ENCODE measurements around the gene SLC19A1.

The SLC19A1 gene

DNA sequence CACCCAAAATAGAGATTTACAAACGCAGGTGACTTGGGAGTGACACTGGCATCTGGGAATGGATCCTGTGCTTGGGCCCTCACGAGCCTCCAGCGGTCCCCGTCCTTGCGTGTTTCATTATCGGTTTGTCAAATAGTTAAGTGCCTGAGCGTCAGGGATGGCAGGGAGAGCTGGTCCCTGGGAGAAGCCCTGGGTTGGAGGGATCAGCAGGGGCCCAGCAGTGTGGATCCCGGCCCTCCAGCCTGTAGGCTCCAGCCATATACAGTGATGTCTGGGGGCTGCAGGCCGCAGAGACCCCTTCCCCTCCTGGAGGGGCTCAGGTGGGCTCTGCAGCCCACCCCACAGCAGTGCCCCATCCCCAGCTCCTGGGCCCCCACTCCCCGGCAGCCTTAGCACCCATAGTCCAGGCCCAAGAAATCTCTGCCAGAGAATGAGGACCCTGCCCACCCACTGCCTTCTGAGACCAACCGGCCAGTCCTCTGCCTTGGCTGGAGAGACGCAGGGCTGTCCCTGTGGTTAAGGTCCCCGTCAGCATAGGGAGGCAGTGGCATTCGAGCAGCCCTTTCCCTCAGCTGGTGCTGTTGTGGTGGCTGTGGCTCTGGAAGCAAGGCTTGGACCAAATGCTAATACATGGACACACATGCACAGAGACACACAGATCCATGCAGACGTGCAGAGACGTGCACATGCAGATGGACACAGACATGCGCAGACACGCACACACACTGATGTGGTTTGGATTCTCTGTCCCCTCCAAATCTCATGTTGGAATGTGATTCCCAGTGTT, 2.4 kb upstream of the SLC19A1 start:
- DNase-seq = peak; percentile 23

DNA sequence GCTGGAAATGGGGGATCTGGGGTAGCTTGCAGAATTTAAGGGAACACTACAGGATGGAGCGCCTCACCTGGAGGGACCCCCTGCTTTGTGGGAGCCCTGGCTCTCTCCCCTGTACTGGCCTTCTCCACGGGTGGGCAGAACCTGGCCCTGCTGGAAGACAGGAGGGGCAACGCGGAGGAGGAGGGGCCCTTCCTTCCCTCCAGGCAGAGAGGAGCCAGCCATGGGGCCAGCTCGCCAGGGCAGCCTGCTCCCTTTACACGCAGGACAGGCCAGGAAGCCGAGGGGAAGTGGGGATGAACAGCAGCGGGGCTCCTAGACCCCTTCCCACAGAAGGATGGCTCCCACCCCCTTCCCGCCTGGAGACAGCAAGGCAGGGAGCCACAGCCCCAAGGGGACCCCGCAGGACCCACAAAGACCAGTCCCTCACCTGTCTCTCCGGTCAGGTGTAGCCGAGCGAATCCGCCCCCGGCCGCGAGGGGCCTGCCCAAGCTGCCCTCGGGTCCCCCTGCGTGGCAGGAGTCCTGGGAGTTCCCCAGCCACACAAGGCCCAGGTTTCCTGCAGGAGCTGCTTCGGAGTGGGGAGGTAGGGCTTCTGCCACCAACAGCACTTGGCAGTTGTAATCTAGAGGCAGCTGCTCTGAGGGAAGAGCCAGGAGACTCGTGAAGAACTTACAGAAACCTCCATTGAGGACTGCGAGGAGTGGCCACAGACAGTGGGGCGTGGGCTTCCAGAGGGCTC, 1.6 kb upstream of the SLC19A1 start:
- peak; percentile 32 for DNase-seq

DNA sequence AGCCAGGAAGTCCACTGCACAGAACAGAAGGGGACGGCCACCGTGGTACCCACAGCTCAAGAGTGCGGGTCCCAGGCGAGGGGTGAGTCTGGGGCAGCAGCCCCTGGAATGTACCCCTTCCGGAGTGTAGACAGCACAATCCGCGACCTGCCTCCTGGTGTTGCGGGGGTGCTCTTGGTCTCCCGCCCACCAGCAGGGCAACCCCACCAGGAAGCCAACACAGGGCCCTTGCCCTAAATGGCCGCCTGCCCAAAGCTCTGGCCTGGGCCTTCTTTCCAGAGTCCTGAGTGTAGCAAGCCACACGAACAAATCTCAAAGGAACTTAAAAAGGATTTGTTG, 1.1 kb upstream of the SLC19A1 start:
- peak; percentile 30 for DNase-seq

DNA sequence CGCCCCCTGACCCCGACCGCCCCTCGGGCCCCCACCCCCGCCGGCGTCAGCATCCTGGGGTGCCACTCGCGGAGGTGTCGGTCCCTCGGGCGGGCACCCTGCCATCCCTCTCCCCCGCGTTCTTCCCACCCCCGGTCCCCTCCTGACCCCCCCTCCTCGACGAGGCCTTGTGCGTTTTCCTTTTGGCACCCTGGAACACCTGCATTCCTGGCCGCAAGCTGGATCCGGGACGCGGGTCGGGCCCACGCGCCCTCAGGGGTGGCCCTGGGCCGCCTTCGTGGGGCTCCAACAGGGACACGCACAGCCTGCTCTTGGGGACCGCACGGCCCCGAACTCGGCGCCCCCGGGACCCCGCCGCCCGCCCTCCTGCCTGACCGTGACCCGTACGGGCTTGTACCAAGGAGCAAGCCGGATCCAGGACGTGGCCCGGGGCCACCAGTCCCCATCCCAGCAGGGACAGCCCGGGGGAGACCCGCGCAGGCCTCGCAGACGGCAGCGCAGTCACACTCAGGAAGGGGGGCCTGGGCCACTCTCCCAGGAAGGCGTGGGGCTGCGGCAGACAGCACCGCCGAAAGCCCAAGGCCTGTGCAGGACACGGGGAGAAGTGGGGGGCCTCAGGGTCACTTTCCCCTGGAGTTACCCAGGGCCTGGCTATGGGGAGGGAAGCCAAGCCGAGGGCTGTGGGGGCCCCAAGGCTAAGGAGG, 579 bp upstream of the SLC19A1 start:
- peak; percentile 46 for DNase-seq

DNA sequence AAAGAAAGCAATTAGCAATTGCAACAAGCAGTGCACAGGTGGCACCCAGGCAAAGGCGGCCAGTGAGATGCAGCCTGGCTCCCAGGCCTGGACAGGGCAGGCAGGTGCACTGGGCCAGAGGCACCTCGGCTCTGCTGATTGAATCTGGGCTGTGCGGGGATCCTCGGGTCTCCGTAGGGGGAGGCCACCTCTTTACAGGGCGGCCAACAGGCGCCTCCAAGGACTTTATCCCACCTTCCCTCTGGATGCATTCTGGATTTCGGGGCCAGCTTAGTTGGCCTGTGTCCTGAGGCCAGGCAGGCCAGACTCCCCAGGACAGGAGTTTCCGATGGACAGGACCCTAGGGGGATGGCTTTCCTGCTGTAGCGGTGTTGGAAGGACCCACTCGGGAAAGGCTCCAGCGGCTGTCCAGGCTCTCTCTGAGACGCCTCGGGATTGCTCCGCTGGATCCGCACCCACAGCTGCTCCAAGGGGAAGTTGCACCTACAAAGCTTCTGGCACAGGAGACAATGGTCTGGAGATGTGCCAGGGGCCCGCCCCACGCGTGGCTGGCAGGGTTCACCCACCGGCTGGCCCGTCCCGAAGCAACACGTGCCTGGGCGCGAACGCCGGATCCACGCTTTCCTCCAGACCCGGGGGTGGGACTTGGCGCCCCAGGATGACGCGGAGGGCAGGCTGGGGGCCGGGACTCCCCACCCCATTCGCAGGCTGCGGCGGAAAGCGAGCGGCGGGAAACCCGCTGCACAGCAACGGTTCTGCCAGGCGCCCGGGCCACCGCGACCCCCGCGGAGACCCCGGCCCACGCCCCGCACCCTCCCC, 810 bp downstream of the SLC19A1 start:
- DNase-seq = peak; percentile 78

DNA sequence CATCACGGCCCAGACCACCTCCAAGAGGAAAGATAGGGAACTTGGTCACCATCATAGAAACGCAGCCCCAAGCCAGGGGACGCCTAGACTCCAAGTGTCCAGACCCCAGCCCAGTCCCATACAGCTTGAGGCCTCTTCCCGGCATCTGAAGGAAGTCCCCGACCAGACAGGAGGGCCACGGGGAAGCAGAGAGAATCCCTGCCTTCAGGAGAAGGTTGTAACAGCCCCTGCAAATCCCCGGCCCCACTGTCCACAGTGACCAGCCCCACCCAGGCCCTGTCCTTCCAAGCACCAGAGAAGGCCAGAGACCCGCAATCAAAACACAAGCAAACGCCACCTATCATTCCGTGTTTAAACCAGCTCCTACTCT, 1.7 kb downstream of the SLC19A1 start:
- DNase-seq = peak; percentile 23

DNA sequence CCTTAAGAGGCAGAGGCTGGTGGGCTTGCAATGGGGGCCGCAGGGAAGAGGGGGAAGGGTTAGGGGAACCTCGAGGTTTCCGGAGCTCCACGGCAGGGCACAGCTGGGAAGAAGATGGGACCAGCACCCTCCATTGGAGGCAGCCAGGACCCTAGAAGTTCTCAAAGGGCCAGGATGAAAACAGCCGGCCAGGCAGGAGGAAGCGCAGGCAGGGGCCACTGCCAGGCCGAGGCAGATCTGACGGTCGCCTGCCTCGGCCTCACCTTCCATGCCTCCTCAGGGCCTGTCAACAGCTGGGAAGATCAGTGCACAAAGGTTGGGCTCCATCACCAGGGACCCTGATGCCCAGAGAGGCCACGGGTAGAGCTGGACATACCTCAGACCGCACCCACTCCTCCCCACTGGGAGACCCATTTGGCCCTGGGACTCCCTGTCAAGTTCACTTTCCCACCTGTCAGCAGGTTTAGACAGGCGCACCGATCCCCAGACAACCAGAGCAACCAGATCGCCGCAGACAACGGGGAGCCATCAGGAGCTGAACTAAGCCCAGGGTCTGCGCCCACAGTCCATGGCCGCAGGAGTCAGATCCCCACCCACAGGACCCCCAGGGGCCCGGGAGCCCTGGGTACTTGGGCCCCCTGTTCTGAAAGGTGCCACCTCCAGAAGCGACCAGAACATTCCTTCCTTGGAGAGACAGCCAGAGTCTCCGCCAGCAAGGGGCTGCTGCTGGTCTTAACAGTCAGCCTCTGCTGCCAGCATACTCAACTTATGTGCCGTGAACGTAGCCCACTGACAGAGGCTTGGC, 2.2 kb downstream of the SLC19A1 start:
- peak; percentile 28 for DNase-seq

DNA sequence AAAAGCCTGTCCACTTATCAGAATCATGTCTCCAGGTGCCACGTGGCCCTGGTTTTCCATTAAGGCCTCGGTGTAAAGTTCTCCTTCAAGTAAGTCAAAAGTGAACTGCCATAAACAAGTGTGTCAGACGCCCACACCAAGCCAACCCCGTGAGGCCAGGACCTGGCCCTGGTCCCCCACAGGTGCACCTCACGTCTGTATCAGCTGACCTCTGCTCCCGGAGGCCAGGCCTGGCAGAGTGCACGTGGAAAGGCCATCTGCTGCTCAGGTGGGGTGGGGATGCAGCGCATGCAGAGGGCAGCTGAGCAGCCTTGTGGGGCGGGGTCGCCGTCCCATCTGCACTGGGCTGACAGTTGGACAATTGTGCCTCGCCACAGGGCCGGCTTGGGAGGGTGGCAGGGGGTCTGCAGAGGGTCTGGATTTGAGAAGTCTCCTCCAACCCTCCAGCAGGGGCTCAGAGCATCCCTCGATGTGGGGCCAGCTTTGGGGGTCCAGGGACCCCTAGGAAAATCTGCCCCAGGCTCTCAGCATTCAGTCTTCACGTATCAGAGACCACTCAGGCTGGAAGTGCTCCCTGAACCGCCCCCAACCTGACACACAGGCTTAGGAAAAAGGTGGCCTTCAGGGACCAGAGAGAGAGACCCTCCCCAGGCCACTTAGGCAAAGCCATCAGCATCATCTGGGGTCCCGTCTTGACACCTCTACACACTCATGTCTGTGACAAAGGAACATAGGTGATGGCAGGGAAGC, 3.0 kb downstream of the SLC19A1 start:
- DNase-seq = peak; percentile 8

DNA sequence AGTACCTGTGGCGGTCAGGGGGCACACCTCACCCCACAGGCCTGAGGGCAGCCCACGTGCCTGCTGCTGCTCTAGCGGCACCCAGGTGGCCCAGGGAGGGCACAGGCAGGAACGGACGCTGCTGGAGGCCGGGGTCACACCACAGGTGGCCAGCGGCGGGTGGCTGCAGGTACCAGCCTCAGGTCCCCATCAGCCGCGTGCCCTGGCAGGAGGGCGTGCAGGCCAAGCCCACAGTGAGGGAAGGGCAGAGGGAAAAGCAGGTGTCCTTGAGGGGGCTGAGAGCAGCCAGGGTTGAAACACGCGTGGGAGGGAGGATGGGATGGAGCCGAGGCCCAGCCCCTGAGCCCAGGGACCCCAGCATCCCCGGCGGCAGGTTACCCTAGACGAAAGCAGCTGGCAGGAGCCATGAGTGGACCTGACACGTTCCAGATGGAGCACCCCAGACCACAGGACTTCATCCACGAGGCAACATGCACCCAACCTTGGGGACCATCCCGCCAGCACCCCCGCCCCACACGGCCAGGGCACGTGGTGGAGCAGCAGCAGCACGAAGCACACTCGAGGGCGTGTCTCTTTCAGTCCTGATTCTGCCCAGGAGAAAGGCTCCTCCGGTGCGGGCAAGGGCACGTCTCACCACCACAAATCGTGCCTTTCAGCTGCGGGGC, 3.7 kb downstream of the SLC19A1 start:
- DNase-seq = peak; percentile 27

DNA sequence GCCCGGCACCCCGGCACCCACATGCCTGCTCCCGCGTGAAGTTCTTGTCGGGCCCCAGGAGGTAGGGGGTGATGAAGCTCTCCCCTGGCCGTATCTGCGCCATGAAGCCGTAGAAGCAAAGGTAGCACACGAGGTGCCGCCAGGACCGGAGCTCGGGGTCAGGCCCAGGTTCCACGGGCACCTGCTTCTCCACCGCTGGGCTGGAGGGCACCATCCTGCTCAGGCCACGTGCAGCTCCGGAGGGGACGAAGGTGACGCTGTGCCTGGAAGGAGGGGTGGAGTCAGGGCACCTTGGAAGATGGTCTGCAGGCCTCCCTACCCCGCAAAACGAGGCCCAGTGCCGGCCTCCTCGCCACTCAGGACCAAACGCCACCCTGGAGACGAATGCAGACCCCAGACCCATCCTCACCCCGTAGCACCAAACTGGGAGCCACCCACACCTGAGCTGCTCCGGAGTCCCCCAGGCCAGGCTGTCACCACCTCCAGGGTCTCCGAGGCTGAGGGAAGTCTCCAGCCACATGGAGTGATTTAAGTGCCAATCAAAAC, 4.4 kb downstream of the SLC19A1 start:
- DNase-seq = peak; percentile 21

DNA sequence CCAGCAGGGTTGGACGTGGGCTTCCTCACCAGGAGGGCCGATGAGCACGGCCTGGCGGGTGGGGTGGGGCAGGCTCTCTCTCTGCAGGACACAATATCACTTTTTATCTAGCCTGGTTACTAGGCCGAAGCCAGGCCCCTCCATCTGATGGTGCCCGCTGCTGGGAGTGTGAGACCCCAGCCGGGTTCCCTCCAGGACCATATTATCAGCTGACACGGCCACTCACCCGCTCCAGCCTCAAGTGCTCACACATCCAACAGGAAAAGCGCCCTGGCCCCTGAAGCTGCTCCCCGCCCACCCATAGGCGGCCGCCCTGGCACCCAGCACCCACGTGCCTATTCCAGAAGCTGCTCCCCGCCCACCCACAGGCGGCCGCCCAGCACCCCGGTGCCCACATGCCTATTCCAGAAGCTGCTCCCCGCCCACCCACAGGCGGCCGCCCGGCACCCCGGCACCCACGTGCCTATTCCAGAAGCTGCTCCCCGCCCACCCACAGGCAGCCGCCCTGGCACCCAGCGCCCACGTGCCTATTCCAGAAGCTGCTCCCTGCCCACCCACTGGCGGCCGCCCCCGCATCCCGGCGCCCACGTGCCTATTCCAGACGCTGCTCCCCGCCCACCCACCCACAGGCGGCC, 5.0 kb downstream of the SLC19A1 start:
- peak; percentile 15 for DNase-seq

DNA sequence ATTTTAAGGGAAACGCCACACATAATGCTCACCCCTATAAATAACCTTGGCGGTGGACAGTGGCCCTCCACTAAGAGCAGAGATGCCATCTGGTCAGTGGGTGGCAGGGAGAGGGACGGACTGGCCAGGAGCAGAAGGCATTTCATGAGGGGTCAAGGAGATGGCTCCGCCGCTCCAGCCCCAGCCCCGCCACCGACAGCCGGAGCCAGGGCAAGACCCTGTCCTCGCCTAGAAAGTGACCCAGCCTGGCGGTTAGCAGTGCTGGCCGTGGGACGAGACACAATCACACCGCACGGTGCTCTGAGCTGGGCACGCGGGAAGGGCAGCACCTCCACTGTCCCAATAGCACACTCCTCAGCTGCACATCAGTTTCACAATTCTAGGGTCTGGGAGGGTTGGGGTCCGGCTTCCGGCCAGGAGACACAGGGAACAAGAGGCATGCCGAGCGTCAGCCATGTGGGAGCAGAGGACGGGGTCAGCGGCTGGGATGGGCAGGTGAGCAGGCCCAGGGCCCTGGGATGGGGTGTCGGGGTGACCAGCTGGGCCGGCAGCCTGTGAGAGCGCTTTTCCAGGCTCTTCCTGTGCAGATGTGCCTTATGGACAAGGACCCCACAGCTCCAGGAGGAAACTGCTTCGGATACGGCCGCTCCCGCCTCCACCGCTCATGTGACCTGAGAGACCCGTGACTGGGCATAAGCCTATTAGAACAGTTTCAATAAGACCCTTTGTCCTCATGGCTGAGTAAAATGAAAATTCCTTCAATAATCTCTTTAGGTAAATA, 5.7 kb downstream of the SLC19A1 start:
- DNase-seq = peak; percentile 20

DNA sequence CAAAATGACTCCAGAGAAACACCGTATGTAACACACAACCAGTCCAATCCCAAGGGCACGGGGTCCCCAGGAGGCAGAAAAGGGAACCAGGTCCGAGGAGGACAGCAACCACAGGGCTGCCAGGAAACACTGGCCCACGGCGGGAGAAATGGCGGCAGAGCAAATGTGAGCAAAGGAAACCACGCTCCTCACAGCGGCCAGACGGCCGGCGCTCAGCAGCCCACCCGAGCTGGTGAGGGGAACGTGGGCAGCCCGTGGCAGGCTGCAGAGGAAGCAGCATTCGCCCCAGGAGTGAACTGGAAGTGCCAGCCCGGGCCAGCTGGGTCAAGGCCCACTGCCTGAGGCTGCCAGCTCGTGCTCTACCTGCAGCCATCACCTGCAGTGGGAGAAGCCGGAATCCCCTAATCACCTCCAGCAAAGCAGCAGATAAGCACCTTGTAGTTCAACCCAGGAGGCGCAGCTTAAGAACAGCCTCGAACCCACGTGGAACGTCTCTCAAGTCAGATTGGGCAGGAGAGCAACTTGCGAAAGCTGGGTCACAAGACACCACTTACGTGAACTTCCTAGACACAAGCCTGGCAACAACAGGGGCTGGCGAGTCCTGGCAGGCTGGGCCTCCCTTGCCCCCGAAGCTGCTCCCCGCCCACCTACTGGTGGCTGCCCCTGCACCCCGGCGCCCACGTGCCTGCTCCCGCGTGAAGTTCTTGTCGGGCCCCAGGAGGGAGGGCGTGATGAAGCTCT, 6.7 kb downstream of the SLC19A1 start:
- peak; percentile 31 for DNase-seq

DNA sequence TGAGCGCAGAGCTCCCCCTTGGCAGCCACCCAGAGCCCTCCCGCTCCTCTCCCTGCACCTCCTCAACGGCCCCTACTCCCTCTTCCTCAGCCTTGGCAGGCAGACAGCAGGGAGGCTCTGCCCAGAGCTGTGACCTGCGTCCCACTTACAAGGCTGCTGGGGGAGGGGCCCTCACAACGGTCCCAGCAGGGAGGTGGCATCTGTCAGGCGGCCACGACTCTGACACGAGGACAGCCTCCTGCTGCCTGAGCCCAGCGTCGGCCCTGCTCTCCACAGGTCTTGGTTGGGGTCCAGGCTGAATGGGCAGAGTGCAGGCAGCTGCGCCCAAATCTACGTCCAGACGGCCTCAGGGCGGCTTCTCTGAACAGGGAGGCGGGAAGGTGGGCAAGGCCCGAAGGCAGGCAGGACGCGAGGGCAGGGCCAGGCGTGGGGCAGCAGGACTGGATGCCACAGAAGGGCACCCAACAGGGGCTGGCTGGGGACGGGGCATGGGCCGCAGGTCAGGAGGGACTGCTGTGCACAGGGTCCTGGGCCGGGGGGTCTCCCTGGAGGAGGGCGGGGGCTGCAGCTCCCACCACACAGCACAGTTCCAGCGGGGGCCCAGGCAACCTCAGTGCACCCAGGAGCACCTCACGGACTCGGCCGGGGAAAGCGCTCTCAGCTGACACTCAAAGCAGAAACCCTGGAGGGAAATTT, 7.5 kb downstream of the SLC19A1 start:
- peak; percentile 71 for DNase-seq

DNA sequence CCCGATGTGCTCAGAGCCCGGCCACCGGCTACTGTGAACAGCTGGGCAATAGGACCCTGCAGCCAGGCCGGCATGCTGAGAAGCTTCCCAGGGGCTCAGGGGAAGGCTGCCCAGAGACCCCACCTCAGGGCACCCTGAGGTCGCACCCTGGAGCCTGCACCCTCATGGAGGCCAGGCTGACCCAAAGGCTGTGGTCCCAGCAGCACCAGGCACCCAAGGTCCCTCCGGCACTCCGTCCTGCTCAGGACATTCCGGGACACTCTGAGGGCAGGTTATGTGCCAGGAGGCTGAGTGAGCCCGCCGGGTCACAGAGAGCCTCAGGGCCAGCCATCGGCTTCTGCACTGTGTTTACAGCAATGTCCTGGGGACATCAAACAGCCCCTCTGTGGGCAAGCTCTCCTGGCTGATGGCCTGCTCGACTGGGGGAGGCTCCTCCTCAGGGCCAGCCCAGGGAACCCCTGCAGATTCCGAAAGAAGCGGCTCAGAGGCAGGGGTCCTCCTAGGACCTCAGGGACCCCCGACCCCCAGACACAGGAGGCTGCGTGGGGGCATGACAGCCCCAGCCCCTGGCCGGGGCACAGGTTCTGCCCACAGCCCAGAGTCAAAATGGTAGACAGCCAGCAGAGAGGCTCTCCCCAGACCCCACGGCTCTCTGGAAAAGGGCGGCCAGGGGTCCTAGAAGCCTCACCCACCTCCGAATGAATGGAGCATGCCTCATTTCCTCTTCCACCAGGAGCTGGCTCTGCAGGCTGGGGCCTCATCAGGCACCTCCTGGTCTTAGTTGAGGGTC, 8.2 kb downstream of the SLC19A1 start:
- DNase-seq = no peak

DNA sequence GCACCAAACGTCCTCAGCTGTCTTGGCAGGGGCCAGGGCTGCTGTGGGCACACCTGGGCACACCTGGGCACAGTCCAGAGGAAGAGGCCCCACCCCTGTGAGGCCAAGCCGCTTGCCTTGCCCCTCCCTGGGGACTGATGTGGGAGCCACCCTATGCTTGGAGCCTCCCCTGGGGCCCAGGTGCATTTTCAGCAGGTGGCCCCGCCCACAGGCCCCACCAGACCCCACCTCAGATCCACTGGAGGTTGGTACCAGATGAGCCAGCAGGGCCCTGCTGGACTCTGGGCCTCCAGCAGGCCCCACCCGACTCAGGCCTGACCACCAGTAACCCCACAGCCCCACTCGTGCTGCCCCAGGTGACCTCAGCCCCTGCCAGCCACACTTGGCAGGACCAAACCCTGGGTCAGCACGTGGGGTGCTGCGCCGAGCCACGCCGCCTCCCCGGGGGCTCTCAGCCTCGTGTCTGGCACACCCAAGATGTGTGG, 8.8 kb downstream of the SLC19A1 start:
- peak; percentile 28 for DNase-seq

Data from left hindlimb (tissue), 1 donor.